ENCODE results near the gene ZNF778. TPM values are rescaled to one million over a fixed set of nuclear protein-coding genes. Genes with fewer than 3 reads are reported as not detected.

The ZNF778 gene
- total and polyA plus RNA-seq, 2 of the 8 experiments (the other 6 are each of a cell fraction or from before 2014, with no cell fraction given), result 9.5 to 21.9 TPM

- Histone ChIP-seq H3K14ac (ENCODE audit: insufficient read length) (no peak overlapping the region), H2BK120ac (replicated peaks; ENCODE audit: low read depth, low read length) (no peak overlapping the region), H3K79me1 (ENCODE audit: low read depth, low read length) (no peaks in the 10 kb centered on the region), H3K56ac (replicated peaks; ENCODE audit: insufficient read length, low read depth, low read length) (no peak overlapping the region), H4K5ac (ENCODE audit: insufficient read length, low read depth, low read length) (no peak overlapping the region), H3K79me2 (ENCODE audit: control insufficient read depth in 1 of 2, insufficient read depth in 2 of 2, low read length in 2 of 2) (no peaks in the 10 kb centered on the region), H2BK12ac (ENCODE audit: low read depth, low read length) (no peak overlapping the region), H3K36me3 (ENCODE audit: control insufficient read depth in 2 of 4, insufficient read depth in 4 of 4, low read length in 3 of 4) (no peaks in the 10 kb centered on the region), H3K23me2 (ENCODE audit: low read depth, low read length) (peaks cover 8% of the 10 kb centered on the region), H2AK5ac (ENCODE audit: low read depth, low read length) (no peak overlapping the region), H3K9me3 (ENCODE audit: insufficient read depth in 2 of 2, low read depth in 1 of 2, low read length in 1 of 2) (peaks cover 4 to 5% of the 10 kb centered on the region in 2 experiments; a peak in 2 of 4 replicates), H2BK20ac (ENCODE audit: low read length) (no peak overlapping the region), H3K18ac (ENCODE audit: extremely low read depth, low read length) (no peak overlapping the region), H4K8ac (ENCODE audit: extremely low read depth, insufficient read depth, low read length) (no peak overlapping the region), H2BK15ac (ENCODE audit: low read length) (no peak overlapping the region), H3K4me2 (ENCODE audit: insufficient read depth in 1 of 2, low read depth in 2 of 2, low read length in 2 of 2) (no peak overlapping the region), H3K4me1 (replicated peaks in 1 of 4; ENCODE audit: control insufficient read depth in 3 of 4, insufficient read depth in 4 of 4, low read length in 3 of 4) (peaks cover 0 to 9% (median 0%) of the 10 kb centered on the region in 4 experiments; a peak in 2 of 7 replicates), H2BK5ac (ENCODE audit: low read depth, low read length) (no peak overlapping the region), H3K27ac (ENCODE audit: low read depth, low read length) (no peak overlapping the region), H3K9ac (replicated peaks in 1 of 4; ENCODE audit: extremely low read depth in 1 of 4, low read depth in 3 of 4, low read length in 3 of 4) (no peak overlapping the region), H3K23ac (ENCODE audit: insufficient read length) (no peak overlapping the region), H4K91ac (replicated peaks; ENCODE audit: insufficient read length, low read length) (no peak overlapping the region), H3K4ac (replicated peaks; ENCODE audit: insufficient read length, low read depth, low read length) (no peak overlapping the region), H4K20me1 (replicated peaks in 1 of 2; ENCODE audit: control insufficient read depth in 1 of 2, insufficient read depth in 2 of 2, low read length in 2 of 2) (peaks cover 0 to 5% of the 10 kb centered on the region in 2 experiments), H2AFZ (ENCODE audit: low read length) (no peak overlapping the region), H3K4me3 (ENCODE audit: extremely low read depth in 1 of 4, insufficient read depth in 2 of 4, low read depth in 3 of 4, low read length in 4 of 4) (no peak overlapping the region), H3K27me3 (replicated peaks in 1 of 4; ENCODE audit: control insufficient read depth in 3 of 4, extremely low read depth in 1 of 4, insufficient read depth in 3 of 4, low read length in 3 of 4) (peaks cover 0 to 11% (median 6%) of the 10 kb centered on the region in 4 experiments; a peak in 4 of 7 replicates)
- DNase-seq (ENCODE audit: low read depth in 1 of 2, low spot score in 2 of 2) (no peak), FAIRE-seq (no peak)
- WGBS, 2 experiments (ENCODE audit: extremely low coverage in 1 of 2, insufficient coverage in 1 of 2, insufficient read length in 1 of 2, insufficient replicate concordance in 2 of 2, low coverage in 1 of 2, low lambda C conversion rate in 2 of 2, missing lambda C conversion rate in 1 of 2), result 83% methylated on average over 12 of the region's 12 CpGs; no CpG with 5 or more reads in 1 of the 2 experiments
- ChIA-PET POLR2A (ENCODE audit: partially characterized antibody) (interaction anchor here (1.1 kb wide), 1 partner anchor 41 kb away, joined by 4 read pairs; no protein-coding TSS in a partner anchor), CTCF (ENCODE audit: partially characterized antibody) (interaction anchor here (2.6 kb wide), 1 partner anchor 44 kb away, joined by 9 read pairs; no protein-coding TSS in a partner anchor)
- TF ChIP-seq ZNF274 (IDR thresholded peaks at IDR 0.05; ENCODE audit: borderline replicate concordance, extremely low read depth, low read length), result no peak
- no peak for TF ChIP-seq HDAC6 (IDR thresholded peaks at IDR 0.05; ENCODE audit: low read depth, low read length)
- no peak for TF ChIP-seq CBX8 (IDR thresholded peaks at IDR 0.05; ENCODE audit: borderline replicate concordance, low read depth, low read length)
- TF ChIP-seq KDM4A (IDR thresholded peaks at IDR 0.05; ENCODE audit: low read depth, low read length, severe bottlenecking), result no peak
- TF ChIP-seq SP4 (IDR thresholded peaks at IDR 0.05; ENCODE audit: low read length), result no peak
- no peak for TF ChIP-seq EP300 (IDR thresholded peaks at IDR 0.05; ENCODE audit: borderline replicate concordance in 1 of 2, low read depth in 2 of 2, low read length in 2 of 2)
- TF ChIP-seq RNF2 (IDR thresholded peaks at IDR 0.05; ENCODE audit: borderline replicate concordance, low read depth, low read length, missing control alignments, poor library complexity, severe bottlenecking), result no peak
- no peak for TF ChIP-seq FOSL1 (IDR thresholded peaks at IDR 0.05; ENCODE audit: insufficient read depth, low read depth, low read length)
- TF ChIP-seq TBP (IDR thresholded peaks at IDR 0.05; ENCODE audit: low read depth, low read length), result no peak
- TF ChIP-seq, protein P1, sequence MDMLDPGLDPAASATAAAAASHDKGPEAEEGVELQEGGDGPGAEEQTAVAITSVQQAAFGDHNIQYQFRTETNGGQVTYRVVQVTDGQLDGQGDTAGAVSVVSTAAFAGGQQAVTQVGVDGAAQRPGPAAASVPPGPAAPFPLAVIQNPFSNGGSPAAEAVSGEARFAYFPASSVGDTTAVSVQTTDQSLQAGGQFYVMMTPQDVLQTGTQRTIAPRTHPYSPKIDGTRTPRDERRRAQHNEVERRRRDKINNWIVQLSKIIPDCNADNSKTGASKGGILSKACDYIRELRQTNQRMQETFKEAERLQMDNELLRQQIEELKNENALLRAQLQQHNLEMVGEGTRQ (IDR thresholded peaks at IDR 0.05; ENCODE audit: low read length), result no peak
- TF ChIP-seq GTF2F1 (IDR thresholded peaks at IDR 0.05; ENCODE audit: borderline replicate concordance, low read depth, low read length), result no peak
- TF ChIP-seq RFX5 (IDR thresholded peaks at IDR 0.05; ENCODE audit: borderline replicate concordance, low read depth, low read length), result no peak
These were observed 27.3 kb downstream of the ZNF778 start for GRCh38 chr16:89244754-89245153.
